ENCODE measurements around the gene XAB2. TPM values are rescaled to one million over a fixed set of nuclear protein-coding genes. Genes with fewer than 3 reads are reported as not detected.

XAB2 gene
- total RNA-seq, 1 experiment from 2014 or later: 84.4 TPM

GRCh38 chr19:7632340-7633203 is 3.2 kb upstream of the XAB2 start:
- H3K9ac ChIP-seq (ENCODE audit: low read length): no peak overlapping the region
- H3K79me2 ChIP-seq (ENCODE audit: low read length): peaks cover 46% of the 10 kb centered on the region
- H3K9me3 ChIP-seq (ENCODE audit: low read length): no peaks in the 10 kb centered on the region
- ATAC-seq (no peak), DNase-seq (no peak)
- intact Hi-C loops (cut with micrococcal nuclease): no loop called here
- H3K9me2 ChIP-seq (replicated peaks; ENCODE audit: low read length): no peaks in the 10 kb centered on the region
- TF ChIP-seq EZH2phosphoT487 (IDR thresholded peaks at IDR 0.05; ENCODE audit: borderline replicate concordance, low read length): no peak
- TF ChIP-seq CTCF (conservative IDR thresholded peaks at IDR 0.05; ENCODE audit: low read depth, low read length): no peak
- TF ChIP-seq EZH2 (IDR thresholded peaks at IDR 0.05; ENCODE audit: low read length, unreplicated experiment): no peak
- H3F3A ChIP-seq (ENCODE audit: low read length, unreplicated experiment): no peaks in the 10 kb centered on the region
- no peak overlapping the region for H2AFZ ChIP-seq (ENCODE audit: low read length)
- POLR2A ChIA-PET (ENCODE audit: unreplicated experiment): interaction anchor here (0.6 kb wide), 2 partner anchors 11 to 41 kb away, joined by 3 to 4 read pairs; no protein-coding TSS in a partner anchor
- H3K4me1 ChIP-seq (ENCODE audit: insufficient read depth, low read length): peaks cover 18% of the 10 kb centered on the region
- CTCF ChIA-PET: no interaction called here
- BruUV-seq (replicated peaks): no TSS peak
- no peaks in the 10 kb centered on the region; the same call in 1 of the 2 replicates for H3K36me3 ChIP-seq (ENCODE audit: low read depth, low read length)
- H3K4me2 ChIP-seq (ENCODE audit: low read length): no peak overlapping the region
- H3K4me3 ChIP-seq (ENCODE audit: low read length): no peak overlapping the region
- H3K27ac ChIP-seq (ENCODE audit: low read length): no peak overlapping the region
- no peaks in the 10 kb centered on the region for H4K20me1 ChIP-seq (ENCODE audit: low read length)
- no peaks in the 10 kb centered on the region for H3K27me3 ChIP-seq (ENCODE audit: low read length)

- ChIA-PET POLR2A (ENCODE audit: unreplicated experiment) (no interaction called here), CTCF (no interaction called here)
- no peak overlapping the region for H3K4me2 ChIP-seq (ENCODE audit: low read length)
- TF ChIP-seq EZH2phosphoT487 (IDR thresholded peaks at IDR 0.05; ENCODE audit: borderline replicate concordance, low read length) (no peak), CTCF (conservative IDR thresholded peaks at IDR 0.05; ENCODE audit: low read depth, low read length) (no peak), EZH2 (IDR thresholded peaks at IDR 0.05; ENCODE audit: low read length, unreplicated experiment) (no peak)
- no peaks in the 10 kb centered on the region for H3K9me3 ChIP-seq (ENCODE audit: low read length)
- H4K20me1 ChIP-seq (ENCODE audit: low read length): no peaks in the 10 kb centered on the region
- ATAC-seq: no peak
- intact Hi-C loops (cut with micrococcal nuclease): no loop called here
- DNase-seq: no peak
- H3K27me3 ChIP-seq (ENCODE audit: low read length): no peaks in the 10 kb centered on the region
- no peak overlapping the region for H3K27ac ChIP-seq (ENCODE audit: low read length)
- H3K9ac ChIP-seq (ENCODE audit: low read length): no peak overlapping the region
- peaks cover 4% of the 10 kb centered on the region; the same call in 1 of the 2 replicates for H3K36me3 ChIP-seq (ENCODE audit: low read depth, low read length)
- H3F3A ChIP-seq (ENCODE audit: low read length, unreplicated experiment): no peaks in the 10 kb centered on the region
- H3K4me1 ChIP-seq (ENCODE audit: insufficient read depth, low read length): peaks cover 16% of the 10 kb centered on the region
- peaks cover 51% of the 10 kb centered on the region for H3K79me2 ChIP-seq (ENCODE audit: low read length)
- no peak overlapping the region for H2AFZ ChIP-seq (ENCODE audit: low read length)
- no peak overlapping the region for H3K4me3 ChIP-seq (ENCODE audit: low read length)
- no peaks in the 10 kb centered on the region for H3K9me2 ChIP-seq (replicated peaks; ENCODE audit: low read length)
- no TSS peak for BruUV-seq (replicated peaks)
Observed at GRCh38 chr19:7631577-7631976, 2.2 kb upstream of the XAB2 start.

Data from PC-3 (cell line).